Kidney epithelial cell (primary cell): ENCODE data around the gene KLF6. TPM values are rescaled to one million over a fixed set of nuclear protein-coding genes. Genes with fewer than 3 reads are reported as not detected.

Experiments
- DNase-seq: peaks from one replicate; pipeline ENCODE4 v3.0.0-alpha.2; 2010; ENCODE audit warnings: low read depth
- H3K27me3 ChIP-seq: 2 replicates; pipeline ENCODE4 v1.6.0; 2011; ENCODE audit warnings: low read length; ENCODE audit not compliant: control insufficient read depth, insufficient read depth
- H3K36me3 ChIP-seq: 2 replicates; pipeline ENCODE4 v1.5.1; 2011; ENCODE audit warnings: low read length; ENCODE audit not compliant: control insufficient read depth, insufficient read depth
- H3K4me3 ChIP-seq: 2 replicates; pipeline ENCODE4 v1.5.1; 2011; ENCODE audit warnings: low read depth, mild to moderate bottlenecking, control low read depth, low read length
- CTCF ChIP-seq: IDR thresholded peaks from 2 replicates; pipeline ENCODE4 v1.5.1; 2011; ENCODE audit warnings: mild to moderate bottlenecking, moderate library complexity, low read length, control low read depth, inconsistent platforms; ENCODE audit not compliant: insufficient read depth, poor library complexity, severe bottlenecking
- total RNA-seq: library from RNA; depleted of rRNA; stranded (reverse); fragments of >200 nt; gene quantifications from 2 replicates; pipeline ENCODE4 v1.2.3, GENCODE V29; 2015

KLF6 gene
- total RNA-seq, 1 donor from 2014 or later, result 125 TPM

DNA sequence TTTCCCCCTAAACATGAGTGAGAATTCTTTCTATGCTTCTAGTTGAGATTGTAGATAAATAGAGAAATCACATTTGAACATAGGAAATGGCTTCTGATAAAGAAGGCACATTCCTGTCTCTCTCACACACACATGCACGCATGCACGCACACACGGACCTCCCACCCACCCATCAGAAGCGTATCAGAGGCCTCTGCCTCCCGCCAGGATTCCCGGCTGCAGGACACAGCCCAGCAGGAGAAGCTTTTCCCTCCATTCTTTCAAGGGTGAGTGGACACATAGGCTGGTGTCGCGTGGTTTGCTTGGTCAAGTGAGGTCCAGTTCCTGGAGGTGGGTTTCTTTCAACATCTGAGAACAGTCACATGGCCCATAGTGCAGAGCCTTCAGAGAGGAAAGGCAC lies 34.2 kb downstream of the KLF6 start:
- TF ChIP-seq CTCF, result no peak
- H3K36me3 ChIP-seq, result no peaks in the 10 kb centered on the region
- no peak overlapping the region for H3K4me3 ChIP-seq
- DNase-seq, result no peak
- H3K27me3 ChIP-seq, result no peaks in the 10 kb centered on the region

DNA sequence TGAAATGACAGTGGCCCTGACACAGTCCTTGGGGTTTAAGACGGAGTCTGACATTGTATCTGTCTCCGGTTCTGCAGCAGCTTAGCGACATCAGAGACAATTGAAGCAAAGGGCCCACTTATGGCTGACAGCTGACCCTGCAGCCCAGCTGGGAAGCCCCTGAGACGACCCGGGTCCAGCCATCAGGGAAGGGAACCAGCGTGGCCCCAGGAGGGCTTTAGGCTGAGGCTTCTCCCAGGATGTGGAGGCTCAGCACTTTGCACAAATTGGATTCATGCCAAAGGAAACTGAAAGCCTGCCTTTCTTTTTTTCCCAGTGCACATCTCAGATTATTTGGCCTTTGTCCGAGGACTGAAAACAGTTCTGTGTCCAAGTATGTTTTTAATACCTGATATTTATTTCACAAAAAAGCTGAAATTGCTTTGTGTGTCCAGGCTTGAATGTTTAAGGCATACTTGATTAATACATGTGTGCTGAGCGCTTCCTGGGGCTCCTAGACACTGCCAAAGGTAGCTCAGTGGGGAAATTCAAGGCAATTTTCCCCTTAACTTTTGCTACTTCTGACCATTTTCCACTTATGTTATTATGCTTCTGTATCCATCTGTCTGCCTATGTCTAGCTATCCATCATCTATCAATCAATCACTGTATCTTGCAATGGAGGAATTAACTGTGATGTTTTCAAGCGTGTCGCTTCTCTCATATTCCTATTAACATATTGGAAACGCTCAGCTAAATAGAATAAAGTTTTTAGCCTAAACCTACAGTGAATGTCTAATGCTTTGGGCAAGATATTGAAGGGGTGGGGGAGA lies 34.8 kb downstream of the KLF6 start:
- no peak for TF ChIP-seq CTCF
- H3K4me3 ChIP-seq, result no peak overlapping the region
- H3K36me3 ChIP-seq, result no peaks in the 10 kb centered on the region
- DNase-seq, result no peak
- H3K27me3 ChIP-seq, result no peaks in the 10 kb centered on the region

DNA sequence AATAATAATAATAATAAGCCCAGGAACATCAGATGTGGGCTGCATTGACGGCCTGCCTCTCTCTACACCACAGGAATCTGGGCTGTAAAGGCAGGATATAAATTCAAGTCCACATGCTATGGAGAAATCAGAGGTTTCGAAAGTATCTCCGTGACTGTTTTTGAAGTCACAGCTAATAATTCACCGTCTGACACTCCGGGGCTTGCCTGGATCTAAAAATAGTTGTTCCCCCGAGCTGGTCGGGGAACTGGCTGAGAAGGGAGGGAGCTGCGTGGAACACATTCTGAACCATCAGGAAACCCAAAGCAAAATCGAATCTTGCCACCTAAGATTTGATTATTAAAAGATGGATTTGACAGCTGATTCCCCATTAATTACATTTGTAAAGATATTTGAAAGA lies 35.4 kb downstream of the KLF6 start:
- TF ChIP-seq CTCF, result no peak
- no peaks in the 10 kb centered on the region for H3K27me3 ChIP-seq
- no peaks in the 10 kb centered on the region for H3K36me3 ChIP-seq
- DNase-seq, result peak; percentile 44
- no peak overlapping the region for H3K4me3 ChIP-seq

GRCh38 chr10:3749011-3749410 lies 36.0 kb downstream of the KLF6 start:
- no peaks in the 10 kb centered on the region for H3K27me3 ChIP-seq

GRCh38 chr10:3748484-3748883 lies 36.5 kb downstream of the KLF6 start:
- TF ChIP-seq CTCF, result no peak
- DNase-seq, result no peak

More at GRCh38 chr10:3749011-3749410, 36.0 kb downstream of the KLF6 start:
- no peak for DNase-seq
- Histone ChIP-seq H3K36me3 (no peaks in the 10 kb centered on the region), H3K4me3 (no peak overlapping the region)
- no peak for TF ChIP-seq CTCF

GRCh38 chr10:3747984-3748383 lies 37.0 kb downstream of the KLF6 start:
- no peaks in the 10 kb centered on the region for H3K36me3 ChIP-seq
- no peak for TF ChIP-seq CTCF
- no peak for DNase-seq
- no peaks in the 10 kb centered on the region for H3K27me3 ChIP-seq
- H3K4me3 ChIP-seq, result no peak overlapping the region

More at GRCh38 chr10:3748484-3748883, 36.5 kb downstream of the KLF6 start:
- Histone ChIP-seq H3K27me3 (no peaks in the 10 kb centered on the region), H3K36me3 (no peaks in the 10 kb centered on the region), H3K4me3 (no peak overlapping the region)
